ENCODE results near the gene XPR1. TPM values are rescaled to one million over a fixed set of nuclear protein-coding genes. Genes with fewer than 3 reads are reported as not detected.
A peak's percentile ranks its signal among the peaks of the same experiment; 100 is the strongest.

The XPR1 gene
- 25.7 and 36.2 TPM in 2 replicates for total RNA-seq

GRCh38 chr1:180631766-180632325 lies at the start of gene XPR1:
XPR1 (plus strand) TSS chr1:180632022; CDS start chr1:180632202, 180 bp downstream.
- Histone ChIP-seq H3K36me3 (ENCODE audit: insufficient read depth, low read length) (no peaks in the 10 kb centered on the region), H4K20me1 (ENCODE audit: insufficient read depth, low read length) (peaks cover 20% of the 10 kb centered on the region), H3K9me3 (ENCODE audit: low read depth, low read length) (no peaks in the 10 kb centered on the region), H3K4me2 (ENCODE audit: insufficient read depth, low read length) (peak within 1 kb of the TSS; percentile 92), H3K4me1 (ENCODE audit: insufficient read depth, low read length) (peaks cover 31% of the 10 kb centered on the region), H2AFZ (ENCODE audit: low read length) (peak within 1 kb of the TSS; percentile 98), H3K79me2 (ENCODE audit: insufficient read depth, low read length) (peaks cover 38% of the 10 kb centered on the region), H3K27ac (ENCODE audit: low read depth, low read length) (peak within 1 kb of the TSS; percentile 68), H3K27me3 (ENCODE audit: insufficient read depth, low read length) (no peaks in the 10 kb centered on the region), H3K4me3 (ENCODE audit: insufficient read depth, low read length) (peak within 1 kb of the TSS; percentile 96)
- peak; percentile 18 for TF ChIP-seq CTCF (IDR thresholded peaks at IDR 0.05; ENCODE audit: extremely low read depth, low read depth, low read length)
- peak; percentile 96 for DNase-seq (ENCODE audit: insufficient read length, low spot score, missing footprints)

- H3K4me3 ChIP-seq (ENCODE audit: insufficient read depth, low read length) = no peak overlapping the region
- H2AFZ ChIP-seq (ENCODE audit: low read length) = no peak overlapping the region
- H3K36me3 ChIP-seq (ENCODE audit: insufficient read depth, low read length) = no peaks in the 10 kb centered on the region
- TF ChIP-seq CTCF (IDR thresholded peaks at IDR 0.05; ENCODE audit: extremely low read depth, low read depth, low read length) = no peak
- H3K4me2 ChIP-seq (ENCODE audit: insufficient read depth, low read length) = no peak overlapping the region
- no peaks in the 10 kb centered on the region for H3K79me2 ChIP-seq (ENCODE audit: insufficient read depth, low read length)
- peaks cover 54% of the 10 kb centered on the region for H3K4me1 ChIP-seq (ENCODE audit: insufficient read depth, low read length)
- no peaks in the 10 kb centered on the region for H3K27me3 ChIP-seq (ENCODE audit: insufficient read depth, low read length)
- no peak for DNase-seq (ENCODE audit: insufficient read length, low spot score, missing footprints)
- H3K9me3 ChIP-seq (ENCODE audit: low read depth, low read length) = no peaks in the 10 kb centered on the region
- peak overlapping the region; percentile 66 for H3K27ac ChIP-seq (ENCODE audit: low read depth, low read length)
- H4K20me1 ChIP-seq (ENCODE audit: insufficient read depth, low read length) = no peaks in the 10 kb centered on the region
Observed at GRCh38 chr1:180584869-180585268, 47.0 kb upstream of the XPR1 start.

GRCh38 chr1:180585994-180586359 lies 45.8 kb upstream of the XPR1 start:
- no peaks in the 10 kb centered on the region for H3K27me3 ChIP-seq (ENCODE audit: insufficient read depth, low read length)
- H3K9me3 ChIP-seq (ENCODE audit: low read depth, low read length) = no peaks in the 10 kb centered on the region
- DNase-seq (ENCODE audit: insufficient read length, low spot score, missing footprints) = no peak
- H3K4me3 ChIP-seq (ENCODE audit: insufficient read depth, low read length) = no peak overlapping the region
- H2AFZ ChIP-seq (ENCODE audit: low read length) = peak overlapping the region; percentile 66
- H3K79me2 ChIP-seq (ENCODE audit: insufficient read depth, low read length) = no peaks in the 10 kb centered on the region
- H4K20me1 ChIP-seq (ENCODE audit: insufficient read depth, low read length) = no peaks in the 10 kb centered on the region
- H3K4me1 ChIP-seq (ENCODE audit: insufficient read depth, low read length) = peaks cover 46% of the 10 kb centered on the region
- H3K36me3 ChIP-seq (ENCODE audit: insufficient read depth, low read length) = no peaks in the 10 kb centered on the region
- H3K27ac ChIP-seq (ENCODE audit: low read depth, low read length) = peak overlapping the region; percentile 66
- TF ChIP-seq CTCF (IDR thresholded peaks at IDR 0.05; ENCODE audit: extremely low read depth, low read depth, low read length) = no peak
- H3K4me2 ChIP-seq (ENCODE audit: insufficient read depth, low read length) = peak overlapping the region; percentile 12

- Histone ChIP-seq H3K4me1 (ENCODE audit: insufficient read depth, low read length) (peaks cover 39% of the 10 kb centered on the region), H4K20me1 (ENCODE audit: insufficient read depth, low read length) (no peaks in the 10 kb centered on the region), H3K27me3 (ENCODE audit: insufficient read depth, low read length) (no peaks in the 10 kb centered on the region), H3K4me2 (ENCODE audit: insufficient read depth, low read length) (peak overlapping the region; percentile 46), H3K4me3 (ENCODE audit: insufficient read depth, low read length) (no peak overlapping the region), H3K79me2 (ENCODE audit: insufficient read depth, low read length) (no peaks in the 10 kb centered on the region), H3K36me3 (ENCODE audit: insufficient read depth, low read length) (no peaks in the 10 kb centered on the region), H3K27ac (ENCODE audit: low read depth, low read length) (peak overlapping the region; percentile 26), H3K9me3 (ENCODE audit: low read depth, low read length) (no peaks in the 10 kb centered on the region), H2AFZ (ENCODE audit: low read length) (peak overlapping the region; percentile 4)
- DNase-seq (ENCODE audit: insufficient read length, low spot score, missing footprints) = peak; percentile 88
- no peak for TF ChIP-seq CTCF (IDR thresholded peaks at IDR 0.05; ENCODE audit: extremely low read depth, low read depth, low read length)
Observed at GRCh38 chr1:180586671-180587155, 45.1 kb upstream of the XPR1 start.
